HepG2 (cell line): ENCODE measurements around the gene LRRC8C. TPM values are rescaled to one million over a fixed set of nuclear protein-coding genes. Genes with fewer than 3 reads are reported as not detected.
A peak's percentile ranks its signal among the peaks of the same experiment; 100 is the strongest.

Source experiments
- FOXK1 ChIP-seq: sonication (generic); formaldehyde crosslinking; IDR thresholded peaks from 2 replicates; pipeline ENCODE4 v1.4.0; 2020; ENCODE audit warnings: low read depth, missing genetic modification reagents, borderline replicate concordance
- MTA1 ChIP-seq: sonication (generic); formaldehyde crosslinking; IDR thresholded peaks from 2 replicates; pipeline ENCODE4 v1.4.0; 2020; ENCODE audit warnings: missing genetic modification reagents, mild to moderate bottlenecking, borderline replicate concordance
- NFYB ChIP-seq: sonication (generic); formaldehyde crosslinking; IDR thresholded peaks from 2 replicates; pipeline ENCODE4 v1.4.0; 2020; ENCODE audit warnings: missing genetic modification reagents
- SALL1 ChIP-seq: sonication (generic); formaldehyde crosslinking; IDR thresholded peaks from 2 replicates; pipeline ENCODE4 v1.8.0; 2022; ENCODE audit warnings: mild to moderate bottlenecking, missing genetic modification reagents
- ZNF33A ChIP-seq: sonication (generic); formaldehyde crosslinking; IDR thresholded peaks from 2 replicates; pipeline ENCODE4 v1.5.1; 2020; ENCODE audit warnings: missing genetic modification reagents, mild to moderate bottlenecking, moderate library complexity, borderline replicate concordance
- ZNF367 ChIP-seq: sonication (generic); formaldehyde crosslinking; IDR thresholded peaks from 2 replicates; pipeline ENCODE4 v1.4.0; 2020; ENCODE audit warnings: missing genetic modification reagents, borderline replicate concordance
- ZNF543 ChIP-seq: sonication (generic); formaldehyde crosslinking; IDR thresholded peaks from 2 replicates; pipeline ENCODE4 v1.4.0; 2020; ENCODE audit warnings: mild to moderate bottlenecking, missing genetic modification reagents
- ZZZ3 ChIP-seq: sonication (generic); formaldehyde crosslinking; IDR thresholded peaks from 2 replicates; pipeline ENCODE4 v1.4.0; 2020; ENCODE audit warnings: missing genetic modification reagents, mild to moderate bottlenecking, borderline replicate concordance
- polyA plus RNA-seq, 8 experiments: library from polyadenylated mRNA; depleted of rRNA in 3 of 8; stranded (reverse) in 7 of 8; unstranded in 1 of 8; fragments of >200 nt; fragmentation: Illumina TruSeq in 4 of 8; extraction: Trizol in 4 of 8; gene quantifications; 2 replicates each; pipeline versions ENCODE4 v1.2.1 to v1.2.3, GENCODE V29; 2011 to 2016; ENCODE audit warnings: low read depth in 4 of 8, missing spikeins in 1 of 8, mixed read lengths in 1 of 8; ENCODE audit not compliant: insufficient read depth in 1 of 8
- total RNA-seq, 5 experiments: library from RNA; depleted of rRNA; stranded (reverse); fragments of >200 nt; fragmentation: Illumina TruSeq; extraction: Trizol; gene quantifications; 2 replicates each; pipeline ENCODE4 v1.2.3, GENCODE V29; 2016; ENCODE audit warnings: low read depth in 1 of 5
- TF ChIP-seq, protein P1 (sequence below): sonication (generic); formaldehyde crosslinking; IDR thresholded peaks from 2 replicates; pipeline ENCODE4 v1.9.0; 2021; ENCODE audit warnings: missing genetic modification reagents, borderline replicate concordance
- TF ChIP-seq, protein P2 (sequence below): sonication (generic); formaldehyde crosslinking; IDR thresholded peaks from 2 replicates; pipeline ENCODE4 v1.4.0; 2020; ENCODE audit warnings: mild to moderate bottlenecking, missing genetic modification reagents
- TF ChIP-seq, protein P3 (sequence below): sonication (generic); formaldehyde crosslinking; IDR thresholded peaks from 2 replicates; pipeline ENCODE4 v1.5.0; 2020; ENCODE audit warnings: mild to moderate bottlenecking, missing genetic modification reagents, borderline replicate concordance
- TF ChIP-seq, protein P4 (sequence below): sonication (generic); formaldehyde crosslinking; IDR thresholded peaks from 2 replicates; pipeline ENCODE4 v1.9.0; 2021; ENCODE audit warnings: mild to moderate bottlenecking, missing genetic modification reagents

The LRRC8C gene
- total and polyA plus RNA-seq, 2 of the 13 experiments (the other 11 are each of a cell fraction or from before 2014, with no cell fraction given), result 0.22 to 0.32 TPM

DNA sequence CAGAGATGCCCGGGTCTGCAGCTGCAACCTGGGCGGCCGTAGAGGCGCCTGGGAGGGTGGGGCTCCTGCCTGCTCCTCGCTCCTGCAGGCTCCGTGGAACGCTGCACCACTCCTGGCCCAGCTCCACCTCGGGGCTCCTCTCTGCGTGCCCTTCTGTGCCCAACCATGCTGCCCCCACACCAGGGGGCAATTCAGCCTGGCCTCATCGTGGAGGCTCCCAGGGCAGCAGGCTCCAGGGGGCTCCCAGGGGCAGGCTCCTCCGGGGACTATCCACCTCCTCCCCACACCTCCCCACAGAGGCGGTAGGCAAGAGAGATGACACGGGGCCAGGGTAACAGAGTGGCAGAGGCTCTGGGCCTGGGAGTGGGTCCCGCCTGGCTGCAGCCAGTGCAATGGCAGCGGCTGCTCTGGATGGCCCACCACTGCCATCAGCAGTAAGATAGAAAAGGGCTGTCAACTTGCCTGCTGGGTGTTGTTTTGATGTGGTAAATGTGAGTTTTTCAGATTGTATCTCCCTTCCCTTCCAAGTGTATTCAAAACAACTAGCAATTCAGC, 22.4 kb upstream of the LRRC8C start (continued):
- TF ChIP-seq, protein P1, sequence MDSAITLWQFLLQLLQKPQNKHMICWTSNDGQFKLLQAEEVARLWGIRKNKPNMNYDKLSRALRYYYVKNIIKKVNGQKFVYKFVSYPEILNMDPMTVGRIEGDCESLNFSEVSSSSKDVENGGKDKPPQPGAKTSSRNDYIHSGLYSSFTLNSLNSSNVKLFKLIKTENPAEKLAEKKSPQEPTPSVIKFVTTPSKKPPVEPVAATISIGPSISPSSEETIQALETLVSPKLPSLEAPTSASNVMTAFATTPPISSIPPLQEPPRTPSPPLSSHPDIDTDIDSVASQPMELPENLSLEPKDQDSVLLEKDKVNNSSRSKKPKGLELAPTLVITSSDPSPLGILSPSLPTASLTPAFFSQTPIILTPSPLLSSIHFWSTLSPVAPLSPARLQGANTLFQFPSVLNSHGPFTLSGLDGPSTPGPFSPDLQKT (CRISPR knock-in tag), result no peak
- no peak for TF ChIP-seq NFYB (CRISPR knock-in tag)
- TF ChIP-seq FOXK1, result no peak
- TF ChIP-seq ZNF33A (CRISPR knock-in tag), result no peak
- no peak for TF ChIP-seq SALL1 (CRISPR knock-in tag)
- no peak for TF ChIP-seq ZNF367
- TF ChIP-seq, protein P2, sequence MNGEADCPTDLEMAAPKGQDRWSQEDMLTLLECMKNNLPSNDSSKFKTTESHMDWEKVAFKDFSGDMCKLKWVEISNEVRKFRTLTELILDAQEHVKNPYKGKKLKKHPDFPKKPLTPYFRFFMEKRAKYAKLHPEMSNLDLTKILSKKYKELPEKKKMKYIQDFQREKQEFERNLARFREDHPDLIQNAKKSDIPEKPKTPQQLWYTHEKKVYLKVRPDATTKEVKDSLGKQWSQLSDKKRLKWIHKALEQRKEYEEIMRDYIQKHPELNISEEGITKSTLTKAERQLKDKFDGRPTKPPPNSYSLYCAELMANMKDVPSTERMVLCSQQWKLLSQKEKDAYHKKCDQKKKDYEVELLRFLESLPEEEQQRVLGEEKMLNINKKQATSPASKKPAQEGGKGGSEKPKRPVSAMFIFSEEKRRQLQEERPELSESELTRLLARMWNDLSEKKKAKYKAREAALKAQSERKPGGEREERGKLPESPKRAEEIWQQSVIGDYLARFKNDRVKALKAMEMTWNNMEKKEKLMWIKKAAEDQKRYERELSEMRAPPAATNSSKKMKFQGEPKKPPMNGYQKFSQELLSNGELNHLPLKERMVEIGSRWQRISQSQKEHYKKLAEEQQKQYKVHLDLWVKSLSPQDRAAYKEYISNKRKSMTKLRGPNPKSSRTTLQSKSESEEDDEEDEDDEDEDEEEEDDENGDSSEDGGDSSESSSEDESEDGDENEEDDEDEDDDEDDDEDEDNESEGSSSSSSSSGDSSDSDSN (CRISPR knock-in tag), result peak; percentile 17
- TF ChIP-seq ZNF543 (CRISPR knock-in tag), result 0 out of 2 replicates have a peak, but pooled peaks have one; percentile 46
- TF ChIP-seq ZZZ3, result no peak
- TF ChIP-seq, protein P3, sequence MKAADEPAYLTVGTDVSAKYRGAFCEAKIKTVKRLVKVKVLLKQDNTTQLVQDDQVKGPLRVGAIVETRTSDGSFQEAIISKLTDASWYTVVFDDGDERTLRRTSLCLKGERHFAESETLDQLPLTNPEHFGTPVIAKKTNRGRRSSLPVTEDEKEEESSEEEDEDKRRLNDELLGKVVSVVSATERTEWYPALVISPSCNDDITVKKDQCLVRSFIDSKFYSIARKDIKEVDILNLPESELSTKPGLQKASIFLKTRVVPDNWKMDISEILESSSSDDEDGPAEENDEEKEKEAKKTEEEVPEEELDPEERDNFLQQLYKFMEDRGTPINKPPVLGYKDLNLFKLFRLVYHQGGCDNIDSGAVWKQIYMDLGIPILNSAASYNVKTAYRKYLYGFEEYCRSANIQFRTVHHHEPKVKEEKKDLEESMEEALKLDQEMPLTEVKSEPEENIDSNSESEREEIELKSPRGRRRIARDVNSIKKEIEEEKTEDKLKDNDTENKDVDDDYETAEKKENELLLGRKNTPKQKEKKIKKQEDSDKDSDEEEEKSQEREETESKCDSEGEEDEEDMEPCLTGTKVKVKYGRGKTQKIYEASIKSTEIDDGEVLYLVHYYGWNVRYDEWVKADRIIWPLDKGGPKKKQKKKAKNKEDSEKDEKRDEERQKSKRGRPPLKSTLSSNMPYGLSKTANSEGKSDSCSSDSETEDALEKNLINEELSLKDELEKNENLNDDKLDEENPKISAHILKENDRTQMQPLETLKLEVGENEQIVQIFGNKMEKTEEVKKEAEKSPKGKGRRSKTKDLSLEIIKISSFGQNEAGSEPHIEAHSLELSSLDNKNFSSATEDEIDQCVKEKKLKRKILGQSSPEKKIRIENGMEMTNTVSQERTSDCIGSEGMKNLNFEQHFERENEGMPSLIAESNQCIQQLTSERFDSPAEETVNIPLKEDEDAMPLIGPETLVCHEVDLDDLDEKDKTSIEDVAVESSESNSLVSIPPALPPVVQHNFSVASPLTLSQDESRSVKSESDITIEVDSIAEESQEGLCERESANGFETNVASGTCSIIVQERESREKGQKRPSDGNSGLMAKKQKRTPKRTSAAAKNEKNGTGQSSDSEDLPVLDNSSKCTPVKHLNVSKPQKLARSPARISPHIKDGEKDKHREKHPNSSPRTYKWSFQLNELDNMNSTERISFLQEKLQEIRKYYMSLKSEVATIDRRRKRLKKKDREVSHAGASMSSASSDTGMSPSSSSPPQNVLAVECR (CRISPR knock-in tag), result peak; percentile 32; the same call in 1 of the 2 replicates
- TF ChIP-seq, protein P4, sequence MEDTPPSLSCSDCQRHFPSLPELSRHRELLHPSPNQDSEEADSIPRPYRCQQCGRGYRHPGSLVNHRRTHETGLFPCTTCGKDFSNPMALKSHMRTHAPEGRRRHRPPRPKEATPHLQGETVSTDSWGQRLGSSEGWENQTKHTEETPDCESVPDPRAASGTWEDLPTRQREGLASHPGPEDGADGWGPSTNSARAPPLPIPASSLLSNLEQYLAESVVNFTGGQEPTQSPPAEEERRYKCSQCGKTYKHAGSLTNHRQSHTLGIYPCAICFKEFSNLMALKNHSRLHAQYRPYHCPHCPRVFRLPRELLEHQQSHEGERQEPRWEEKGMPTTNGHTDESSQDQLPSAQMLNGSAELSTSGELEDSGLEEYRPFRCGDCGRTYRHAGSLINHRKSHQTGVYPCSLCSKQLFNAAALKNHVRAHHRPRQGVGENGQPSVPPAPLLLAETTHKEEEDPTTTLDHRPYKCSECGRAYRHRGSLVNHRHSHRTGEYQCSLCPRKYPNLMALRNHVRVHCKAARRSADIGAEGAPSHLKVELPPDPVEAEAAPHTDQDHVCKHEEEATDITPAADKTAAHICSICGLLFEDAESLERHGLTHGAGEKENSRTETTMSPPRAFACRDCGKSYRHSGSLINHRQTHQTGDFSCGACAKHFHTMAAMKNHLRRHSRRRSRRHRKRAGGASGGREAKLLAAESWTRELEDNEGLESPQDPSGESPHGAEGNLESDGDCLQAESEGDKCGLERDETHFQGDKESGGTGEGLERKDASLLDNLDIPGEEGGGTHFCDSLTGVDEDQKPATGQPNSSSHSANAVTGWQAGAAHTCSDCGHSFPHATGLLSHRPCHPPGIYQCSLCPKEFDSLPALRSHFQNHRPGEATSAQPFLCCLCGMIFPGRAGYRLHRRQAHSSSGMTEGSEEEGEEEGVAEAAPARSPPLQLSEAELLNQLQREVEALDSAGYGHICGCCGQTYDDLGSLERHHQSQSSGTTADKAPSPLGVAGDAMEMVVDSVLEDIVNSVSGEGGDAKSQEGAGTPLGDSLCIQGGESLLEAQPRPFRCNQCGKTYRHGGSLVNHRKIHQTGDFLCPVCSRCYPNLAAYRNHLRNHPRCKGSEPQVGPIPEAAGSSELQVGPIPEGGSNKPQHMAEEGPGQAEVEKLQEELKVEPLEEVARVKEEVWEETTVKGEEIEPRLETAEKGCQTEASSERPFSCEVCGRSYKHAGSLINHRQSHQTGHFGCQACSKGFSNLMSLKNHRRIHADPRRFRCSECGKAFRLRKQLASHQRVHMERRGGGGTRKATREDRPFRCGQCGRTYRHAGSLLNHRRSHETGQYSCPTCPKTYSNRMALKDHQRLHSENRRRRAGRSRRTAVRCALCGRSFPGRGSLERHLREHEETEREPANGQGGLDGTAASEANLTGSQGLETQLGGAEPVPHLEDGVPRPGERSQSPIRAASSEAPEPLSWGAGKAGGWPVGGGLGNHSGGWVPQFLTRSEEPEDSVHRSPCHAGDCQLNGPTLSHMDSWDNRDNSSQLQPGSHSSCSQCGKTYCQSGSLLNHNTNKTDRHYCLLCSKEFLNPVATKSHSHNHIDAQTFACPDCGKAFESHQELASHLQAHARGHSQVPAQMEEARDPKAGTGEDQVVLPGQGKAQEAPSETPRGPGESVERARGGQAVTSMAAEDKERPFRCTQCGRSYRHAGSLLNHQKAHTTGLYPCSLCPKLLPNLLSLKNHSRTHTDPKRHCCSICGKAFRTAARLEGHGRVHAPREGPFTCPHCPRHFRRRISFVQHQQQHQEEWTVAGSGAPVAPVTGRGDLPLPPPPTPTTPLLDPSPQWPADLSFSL (CRISPR knock-in tag), result no peak
- 0 out of 2 replicates have a peak, but pooled peaks have one; percentile 20 for TF ChIP-seq MTA1 (CRISPR knock-in tag)
